GM18951 (cell line): Measurements from ENCODE around the gene HES6.

Source experiments
- POLR2A ChIP-seq: IDR thresholded peaks from 4 replicates; pipeline ENCODE4 v1.6.1; 2011; ENCODE audit warnings: mild to moderate bottlenecking; ENCODE audit not compliant: insufficient read length, insufficient read depth; ENCODE audit errors: extremely low read depth
- in situ Hi-C: fragments of 300-500 bp; cut with MboI; formaldehyde crosslinking; loops from one replicate; pipeline ENCODE4 v1.12.0; 2022; ENCODE audit warnings: low sequenced_read_pairs, mixed read lengths, inconsistent platforms; ENCODE audit not compliant: unreplicated experiment

Gene HES6

GRCh38 chr2:238231251-238231793, 8.5 kb downstream of the HES6 start:
- in situ Hi-C loops: no loop called here
- TF ChIP-seq POLR2A: peak; percentile 30

DNA sequence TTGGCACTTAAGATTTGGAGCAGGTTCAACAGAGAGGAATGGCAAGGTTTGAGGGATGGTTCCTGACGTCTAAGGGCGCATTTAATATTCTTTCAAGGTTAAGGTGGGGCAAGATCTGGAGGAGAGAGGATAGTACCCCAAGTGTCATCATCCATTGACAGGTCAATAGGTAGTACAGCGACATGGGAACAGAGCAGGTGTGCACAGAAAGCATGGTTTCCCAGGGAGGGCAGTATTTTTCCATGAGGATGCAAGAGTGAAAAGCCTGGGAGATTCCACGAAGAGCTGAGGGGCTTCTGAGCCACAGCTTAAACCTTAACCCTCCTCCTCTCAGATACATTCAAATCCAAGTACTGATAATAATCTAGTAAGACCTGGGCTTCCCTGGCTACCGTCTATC, 9.1 kb downstream of the HES6 start:
- in situ Hi-C loops: no loop called here
- no peak for TF ChIP-seq POLR2A

DNA sequence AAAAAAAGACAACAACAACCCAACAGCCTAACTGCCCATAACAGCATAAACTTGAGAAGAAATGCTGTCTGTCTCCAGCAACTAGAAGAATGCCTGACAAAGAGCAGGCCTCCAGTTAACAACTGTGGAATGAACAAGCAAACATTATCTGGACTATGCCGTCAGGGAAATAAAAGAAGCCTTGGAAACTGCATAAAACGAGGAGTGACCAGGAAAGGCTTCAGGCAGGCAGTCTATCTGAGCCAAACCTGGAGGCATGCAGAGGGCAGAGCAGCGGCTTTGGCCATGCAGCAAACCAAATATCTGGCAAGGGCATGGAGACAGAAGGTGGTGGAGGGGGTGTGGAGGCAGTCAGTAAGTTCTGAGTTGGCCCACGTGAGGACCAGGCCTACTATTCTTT, 11.1 kb downstream of the HES6 start:
- in situ Hi-C loops: no loop called here
- no peak for TF ChIP-seq POLR2A

DNA sequence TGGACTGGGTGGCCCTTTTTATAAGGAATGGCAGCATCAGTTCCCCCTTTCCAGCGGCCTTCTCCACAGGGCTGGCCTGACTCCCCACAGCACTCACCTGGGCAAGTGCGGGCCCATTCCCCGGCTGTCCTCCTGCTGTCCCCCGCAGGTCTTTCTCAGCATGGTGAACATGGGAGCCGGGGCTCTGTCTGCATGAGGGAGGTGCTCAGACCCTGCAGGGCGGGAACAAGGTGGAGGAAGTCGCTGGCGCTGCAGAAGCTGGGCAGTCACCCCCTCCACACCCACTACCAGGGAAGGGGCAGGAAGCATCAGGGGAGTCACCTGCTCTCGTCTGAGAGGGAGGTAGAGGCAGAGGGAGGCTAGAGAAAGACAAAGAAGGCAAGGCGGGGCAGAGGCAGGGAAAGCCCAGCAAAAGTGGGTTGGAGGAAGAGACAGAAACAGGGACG, 12.2 kb downstream of the HES6 start:
- in situ Hi-C loops: no loop called here
- no peak for TF ChIP-seq POLR2A

DNA sequence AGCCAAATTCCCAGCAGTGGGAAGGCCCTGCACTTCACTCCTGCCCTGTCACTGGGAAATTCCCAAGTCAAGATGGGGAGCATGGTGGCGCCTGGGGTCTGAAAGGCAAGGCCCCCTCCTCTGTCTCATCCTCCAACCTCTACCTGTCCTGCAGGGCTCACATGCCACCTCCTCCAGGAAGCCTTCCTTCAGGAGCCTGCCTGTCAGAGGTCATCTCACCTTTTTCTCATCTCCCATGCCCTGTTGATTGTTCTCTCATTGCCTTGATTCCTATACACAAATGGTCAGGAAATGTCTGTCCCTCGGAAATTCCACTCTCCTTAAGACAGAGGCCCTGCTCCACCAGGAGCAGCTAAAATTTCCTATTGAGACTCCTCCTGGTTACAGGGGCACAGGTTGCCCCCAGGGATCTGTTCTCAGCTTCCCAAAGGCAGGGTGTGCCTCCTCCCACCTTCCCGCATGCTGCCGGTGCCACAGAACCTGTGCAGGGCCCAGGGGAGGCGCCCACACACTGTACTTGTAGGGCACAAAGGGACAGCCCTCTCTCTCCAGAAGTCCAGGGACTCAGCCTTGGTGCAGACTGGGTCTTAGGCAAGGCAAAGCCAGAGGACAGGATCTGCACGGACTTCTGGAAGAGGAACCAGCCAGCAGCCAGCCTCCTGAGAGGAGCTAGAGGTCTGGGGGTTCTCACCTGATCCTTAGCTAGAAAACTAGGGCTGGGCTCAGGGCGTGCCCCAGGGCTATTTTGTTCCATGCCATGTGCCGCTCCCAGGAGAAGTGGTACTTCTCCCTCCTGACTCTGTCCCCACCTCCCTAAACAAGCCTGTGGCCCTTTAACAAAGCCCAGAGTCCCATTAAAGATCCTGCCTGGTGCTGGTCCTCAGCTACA, 12.9 kb downstream of the HES6 start:
- in situ Hi-C loops: no loop called here
- no peak for TF ChIP-seq POLR2A

GRCh38 chr2:238225911-238226697, 13.7 kb downstream of the HES6 start:
- in situ Hi-C loops: no loop called here
- TF ChIP-seq POLR2A: no peak

- no peak for TF ChIP-seq POLR2A
Observed at GRCh38 chr2:238225121-238225520, 14.7 kb downstream of the HES6 start.

DNA sequence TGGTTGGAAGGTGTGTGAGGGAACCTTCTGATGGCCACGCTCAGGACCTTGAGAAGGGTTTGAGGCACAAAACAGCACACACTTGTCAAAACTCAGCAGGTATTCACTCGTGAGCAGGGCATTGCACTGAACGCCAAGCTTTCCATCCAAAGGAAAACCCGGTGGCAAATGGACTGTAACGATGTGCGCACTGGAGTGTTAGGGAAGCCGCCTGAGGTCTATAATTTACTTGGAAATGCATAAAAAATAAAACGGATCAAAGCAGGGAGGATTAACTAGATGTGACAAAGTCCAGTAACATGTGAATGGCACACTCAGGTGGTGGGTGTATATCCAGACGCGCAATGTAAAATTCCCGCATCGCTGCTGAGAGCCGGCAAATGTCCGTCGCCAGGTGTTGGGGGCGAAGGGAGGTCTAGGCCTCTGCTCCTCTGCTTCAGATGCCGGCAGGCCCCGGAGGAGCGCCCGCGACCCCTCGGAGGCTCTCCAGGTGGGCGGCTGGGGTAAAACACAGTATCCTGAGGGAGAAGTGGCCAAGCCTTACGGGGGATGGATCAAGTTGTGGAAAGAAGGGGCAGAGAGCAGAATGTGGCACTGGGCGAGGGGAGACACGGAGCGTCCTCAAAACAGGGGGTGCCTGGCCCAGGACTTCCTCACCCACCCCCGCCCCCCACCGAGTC, 15.3 kb downstream of the HES6 start:
- in situ Hi-C loops: no loop called here
- TF ChIP-seq POLR2A: no peak

More at GRCh38 chr2:238225121-238225520, 14.7 kb downstream of the HES6 start:
- in situ Hi-C loops: no loop called here

DNA sequence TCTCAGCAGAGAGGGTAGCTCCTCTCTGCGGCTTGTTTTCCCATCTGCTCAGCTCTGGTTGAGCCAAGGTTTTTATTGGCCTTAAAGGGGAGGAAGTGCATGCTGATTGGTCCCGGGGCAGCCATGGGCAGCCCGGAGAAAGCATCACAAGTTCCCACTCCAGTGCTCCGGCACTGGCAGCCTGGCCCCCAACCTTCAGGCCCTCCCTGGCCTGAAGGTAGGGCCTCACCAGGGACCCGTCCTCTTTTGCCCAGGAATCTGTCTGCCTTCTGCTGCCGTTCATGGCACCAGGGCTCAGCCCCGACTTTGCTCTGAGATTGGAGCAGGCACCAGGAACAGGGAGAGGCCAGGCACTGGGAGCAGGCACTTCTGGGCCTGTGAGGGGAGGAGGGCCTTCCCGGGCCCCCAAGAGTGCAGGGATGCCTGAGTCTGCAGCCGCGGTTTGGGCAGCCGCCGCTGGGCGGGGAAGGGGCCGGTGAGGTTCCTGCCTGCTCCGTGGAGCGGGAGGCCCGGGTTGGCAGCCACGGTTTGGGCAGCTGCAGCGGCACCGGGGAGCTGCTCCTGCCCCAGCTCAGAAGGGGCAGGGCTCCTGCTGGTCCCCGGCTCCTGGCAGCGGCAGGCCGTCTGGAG, 18.8 kb downstream of the HES6 start:
- no peak for TF ChIP-seq POLR2A
- in situ Hi-C loops: no loop called here

DNA sequence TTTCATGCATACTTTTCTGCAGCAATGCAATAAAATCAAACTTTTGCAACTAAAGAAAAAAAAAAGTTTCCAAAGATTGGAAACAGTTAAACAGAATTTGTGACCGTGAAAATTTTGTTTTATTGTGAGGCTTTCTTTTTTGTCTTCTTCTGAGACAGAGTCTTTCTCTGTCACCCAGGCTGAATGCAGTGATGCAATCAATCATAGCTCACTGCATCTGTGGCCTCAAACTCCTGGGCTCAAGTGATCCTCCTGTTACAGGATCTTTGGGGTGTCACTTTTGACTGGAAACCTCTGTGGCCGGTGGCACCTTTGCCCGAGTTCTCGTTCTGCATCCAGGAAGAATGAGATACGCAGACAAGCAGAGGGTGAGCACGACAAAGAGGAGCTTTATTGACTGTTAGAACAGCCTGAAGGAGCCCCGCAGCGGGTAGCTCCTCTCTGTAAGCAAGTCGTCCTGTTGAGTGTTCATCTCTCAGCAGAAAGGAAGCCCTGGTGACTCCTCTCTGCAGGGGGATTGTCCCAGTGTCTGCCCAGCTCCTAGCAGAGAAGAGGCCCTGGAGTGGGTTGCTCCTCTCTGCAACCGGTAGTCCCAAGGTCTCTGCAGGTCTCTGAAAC, 19.5 kb downstream of the HES6 start:
- TF ChIP-seq POLR2A: no peak
- in situ Hi-C loops: no loop called here

GRCh38 chr2:238216651-238217184, 23.1 kb downstream of the HES6 start:
- in situ Hi-C loops: no loop called here

GRCh38 chr2:238207006-238207405, 32.8 kb downstream of the HES6 start:
- TF ChIP-seq POLR2A: no peak
- in situ Hi-C loops: no loop called here

More at GRCh38 chr2:238216651-238217184, 23.1 kb downstream of the HES6 start:
- TF ChIP-seq POLR2A: no peak
